ENCODE data around the gene ENTHD1. TPM values are rescaled to one million over a fixed set of nuclear protein-coding genes. Genes with fewer than 3 reads are reported as not detected.

ENTHD1 gene
- total and polyA plus RNA-seq, 8 donors: 0.02 TPM; not detected in 7

DNA sequence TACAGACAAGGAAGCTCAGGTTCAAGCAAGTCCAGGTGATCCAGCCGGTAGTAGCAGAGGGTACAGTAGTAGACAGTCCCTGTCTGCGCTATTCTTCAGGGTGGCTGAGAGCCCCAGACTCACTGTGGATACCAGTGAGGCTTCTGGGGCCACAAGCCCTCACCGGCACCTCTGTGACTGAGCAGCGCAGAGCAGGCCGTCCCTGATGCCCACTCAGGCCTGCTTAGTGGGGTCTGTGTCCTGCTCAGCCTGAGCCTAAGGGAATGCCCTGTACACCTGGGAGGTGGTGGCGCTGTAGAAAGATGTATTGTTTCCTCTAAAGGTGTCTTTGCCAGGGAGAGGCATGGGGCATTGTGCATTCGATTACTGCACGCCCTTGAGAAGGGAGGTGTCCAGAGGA lies 179.2 kb downstream of the ENTHD1 start:
- no peaks in the 10 kb centered on the region for H3K36me3 ChIP-seq
- 80 to 91% methylated on average over 8 of the region's 8 CpGs for WGBS, 2 donors
- no peaks in the 10 kb centered on the region for H3K9me3 ChIP-seq
- FAIRE-seq (no peak), DNase-seq (peak in 1 of 6 donors; percentile 23), ATAC-seq (no peak)
- intact Hi-C loops (cut with DNase I): no loop called here
- TF ChIP-seq, protein P1, sequence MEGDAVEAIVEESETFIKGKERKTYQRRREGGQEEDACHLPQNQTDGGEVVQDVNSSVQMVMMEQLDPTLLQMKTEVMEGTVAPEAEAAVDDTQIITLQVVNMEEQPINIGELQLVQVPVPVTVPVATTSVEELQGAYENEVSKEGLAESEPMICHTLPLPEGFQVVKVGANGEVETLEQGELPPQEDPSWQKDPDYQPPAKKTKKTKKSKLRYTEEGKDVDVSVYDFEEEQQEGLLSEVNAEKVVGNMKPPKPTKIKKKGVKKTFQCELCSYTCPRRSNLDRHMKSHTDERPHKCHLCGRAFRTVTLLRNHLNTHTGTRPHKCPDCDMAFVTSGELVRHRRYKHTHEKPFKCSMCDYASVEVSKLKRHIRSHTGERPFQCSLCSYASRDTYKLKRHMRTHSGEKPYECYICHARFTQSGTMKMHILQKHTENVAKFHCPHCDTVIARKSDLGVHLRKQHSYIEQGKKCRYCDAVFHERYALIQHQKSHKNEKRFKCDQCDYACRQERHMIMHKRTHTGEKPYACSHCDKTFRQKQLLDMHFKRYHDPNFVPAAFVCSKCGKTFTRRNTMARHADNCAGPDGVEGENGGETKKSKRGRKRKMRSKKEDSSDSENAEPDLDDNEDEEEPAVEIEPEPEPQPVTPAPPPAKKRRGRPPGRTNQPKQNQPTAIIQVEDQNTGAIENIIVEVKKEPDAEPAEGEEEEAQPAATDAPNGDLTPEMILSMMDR (IDR thresholded peaks at IDR 0.05): no peak
- no peaks in the 10 kb centered on the region for H3K27me3 ChIP-seq
- no peak overlapping the region for H3K4me3 ChIP-seq
- H3K27ac ChIP-seq: no peak overlapping the region
- no peaks in the 10 kb centered on the region for H3K4me1 ChIP-seq

DNA sequence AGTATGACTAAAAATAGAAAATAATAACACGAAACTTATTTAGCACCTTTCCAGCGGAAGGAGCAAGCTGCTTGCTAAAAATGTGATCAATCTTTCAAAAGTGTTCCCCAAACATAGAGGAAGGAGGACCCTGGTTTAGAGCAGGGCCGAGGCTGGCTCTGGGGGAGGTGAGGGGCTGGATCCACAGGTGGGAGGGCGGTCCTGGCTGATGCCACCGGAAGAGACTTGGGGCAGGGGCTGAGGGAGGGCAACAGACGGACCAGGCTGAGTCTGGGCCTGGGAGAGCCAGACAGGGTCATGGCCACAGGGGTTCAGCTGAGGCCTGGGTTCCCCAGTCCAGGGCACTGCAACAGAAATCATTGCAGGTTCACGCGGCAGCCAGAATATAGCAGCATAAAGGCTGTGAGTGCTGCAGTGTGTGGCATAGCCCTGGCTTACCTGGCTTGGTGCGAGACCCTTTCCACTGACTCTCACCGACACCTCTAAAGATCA lies 179.7 kb downstream of the ENTHD1 start:
- DNase-seq (no peak), FAIRE-seq (no peak)
- 86 to 89% methylated on average over 9 to 10 of the region's 10 CpGs for WGBS, 2 donors

DNA sequence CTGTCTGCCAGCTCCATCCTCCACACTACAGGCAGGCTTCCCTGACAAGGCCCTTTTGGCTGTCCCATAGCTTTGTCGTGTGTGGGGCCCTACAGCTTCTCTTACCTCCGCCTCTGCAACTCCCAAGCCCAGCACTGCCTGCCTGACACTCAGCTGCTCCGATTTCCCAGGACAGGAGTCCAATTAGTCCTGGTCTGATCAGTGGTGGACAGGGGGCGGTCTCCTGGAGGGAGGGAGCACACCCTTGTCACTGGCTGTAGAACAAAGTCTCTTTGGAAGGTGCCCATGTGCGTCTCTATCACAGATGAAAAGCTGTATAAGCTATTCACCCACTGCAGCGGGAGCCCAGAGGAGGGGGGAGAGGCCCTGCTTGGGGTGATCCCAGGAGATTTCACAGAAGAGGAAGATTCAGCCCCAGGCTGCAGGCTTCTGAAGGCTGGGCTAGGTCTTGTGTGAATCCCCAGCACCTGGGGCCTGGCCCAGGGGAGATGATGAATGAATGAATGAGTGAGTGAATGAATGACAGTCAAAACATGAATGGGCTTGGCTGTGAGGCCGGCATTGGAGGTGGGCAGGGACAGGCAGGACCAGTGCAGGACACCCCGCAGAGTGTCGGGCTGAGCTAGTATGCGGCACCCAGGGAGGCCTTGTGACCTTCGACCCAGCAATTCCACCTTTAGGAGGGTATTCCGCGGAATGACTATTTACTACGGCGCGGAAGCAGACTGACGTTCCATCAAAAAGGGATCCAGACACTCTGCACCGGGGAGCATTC lies 180.6 kb downstream of the ENTHD1 start:
- WGBS, 2 donors: 64 to 68% methylated on average over 18 of the region's 18 CpGs
- intact Hi-C loops (cut with DNase I): no loop called here
- TF ChIP-seq, protein P1 (IDR thresholded peaks at IDR 0.05): no peak
- Histone ChIP-seq H3K36me3 (no peaks in the 10 kb centered on the region), H3K4me3 (no peak overlapping the region), H3K27ac (no peak overlapping the region), H3K27me3 (no peaks in the 10 kb centered on the region), H3K9me3 (no peaks in the 10 kb centered on the region), H3K4me1 (no peaks in the 10 kb centered on the region)
- ATAC-seq (no peak), DNase-seq (no peak), FAIRE-seq (no peak)

More for the DNA sequence above, 179.7 kb downstream of the ENTHD1 start:
- Histone ChIP-seq H3K4me1 (no peaks in the 10 kb centered on the region), H3K9me3 (no peaks in the 10 kb centered on the region), H3K36me3 (no peaks in the 10 kb centered on the region), H3K4me3 (no peak overlapping the region), H3K27me3 (no peaks in the 10 kb centered on the region), H3K27ac (no peak overlapping the region)
- TF ChIP-seq, protein P1 (IDR thresholded peaks at IDR 0.05): no peak
- intact Hi-C loops (cut with DNase I): no loop called here
- ATAC-seq: no peak

GRCh38 chr22:39712081-39712480 lies 181.5 kb downstream of the ENTHD1 start:
- TF ChIP-seq, protein P1 (IDR thresholded peaks at IDR 0.05): no peak
- Histone ChIP-seq H3K27ac (no peak overlapping the region), H3K9me3 (no peaks in the 10 kb centered on the region), H3K36me3 (no peaks in the 10 kb centered on the region), H3K27me3 (no peaks in the 10 kb centered on the region), H3K4me1 (no peaks in the 10 kb centered on the region), H3K4me3 (no peak overlapping the region)
- intact Hi-C loops (cut with DNase I): no loop called here
- 71 to 98% methylated on average over 1 of the region's 1 CpG for WGBS, 2 donors
- ATAC-seq (no peak), DNase-seq (no peak), FAIRE-seq (no peak)
